Measurements from ENCODE around the gene FYN. TPM values are rescaled to one million over a fixed set of nuclear protein-coding genes. Genes with fewer than 3 reads are reported as not detected.

Gene FYN
- total and polyA plus RNA-seq, 10 of the 15 experiments (the other 5 are each of a cell fraction or from before 2014, with no cell fraction given) = 51.4 to 247 (median 138) TPM

- TF ChIP-seq RFX5 (IDR thresholded peaks at IDR 0.05; ENCODE audit: low read depth, low read length) = no peak
- TF ChIP-seq KAT2A (conservative IDR thresholded peaks at IDR 0.05; ENCODE audit: control insufficient read depth, low read depth, low read length) = no peak
- peak; percentile 73; the same call in 1 of the 2 replicates for TF ChIP-seq ZBED1 (IDR thresholded peaks at IDR 0.05; ENCODE audit: borderline replicate concordance)
- no peak for TF ChIP-seq CUX1 (IDR thresholded peaks at IDR 0.05; ENCODE audit: insufficient replicate concordance, low read depth, low read length)
- TF ChIP-seq RUNX3 (IDR thresholded peaks at IDR 0.05; ENCODE audit: low read length) = peak; percentile 98
- TF ChIP-seq SPI1 (IDR thresholded peaks at IDR 0.05; ENCODE audit: borderline replicate concordance, insufficient read depth, low read depth, low read length) = peak; percentile 80
- TF ChIP-seq NR2C2 (IDR thresholded peaks at IDR 0.05; ENCODE audit: borderline replicate concordance, control insufficient read depth, insufficient read length, low read depth) = no peak
- TF ChIP-seq RBBP5 (conservative IDR thresholded peaks at IDR 0.05) = no peak
- no peak for TF ChIP-seq SIN3A (IDR thresholded peaks at IDR 0.05; ENCODE audit: low read depth, low read length)
- no peak for TF ChIP-seq IRF3 (IDR thresholded peaks at IDR 0.05)
- TF ChIP-seq BCL11A (IDR thresholded peaks at IDR 0.05; ENCODE audit: low read depth, low read length) = peak; percentile 67; the same call in 1 of the 2 replicates
- TF ChIP-seq LARP7 (IDR thresholded peaks at IDR 0.05) = no peak
- TF ChIP-seq JUND (IDR thresholded peaks at IDR 0.05; ENCODE audit: low read depth, low read length) = no peak
- no peak for TF ChIP-seq ZZZ3 (IDR thresholded peaks at IDR 0.05; ENCODE audit: control insufficient read depth, insufficient read length, low read depth)
- no peak for TF ChIP-seq SIX5 (IDR thresholded peaks at IDR 0.05; ENCODE audit: low read depth, low read length, severe bottlenecking)
- no peak; the same call in 1 of the 2 replicates for TF ChIP-seq HDGF (IDR thresholded peaks at IDR 0.05)
- TF ChIP-seq WRNIP1 (IDR thresholded peaks at IDR 0.05; ENCODE audit: borderline replicate concordance, low read depth, low read length) = no peak
- TF ChIP-seq TCF3 (IDR thresholded peaks at IDR 0.05; ENCODE audit: borderline replicate concordance, insufficient read depth, low read depth, low read length) = 0 out of 2 replicates have a peak, but pooled peaks have one; percentile 32
- TF ChIP-seq PKNOX1 (IDR thresholded peaks at IDR 0.05) = no peak
- no peak for TF ChIP-seq NR2C1 (IDR thresholded peaks at IDR 0.05)
- no peak for TF ChIP-seq CBX3 (IDR thresholded peaks at IDR 0.05; ENCODE audit: borderline replicate concordance, low read depth)
- TF ChIP-seq CREB1 (IDR thresholded peaks at IDR 0.05; ENCODE audit: low read depth) = peak; percentile 59; the same call in 1 of the 2 replicates
- TF ChIP-seq ZNF217 (IDR thresholded peaks at IDR 0.05) = no peak
- peak; percentile 65; the same call in 1 of the 2 replicates for TF ChIP-seq IRF4 (IDR thresholded peaks at IDR 0.05; ENCODE audit: low read depth, low read length)
Measured at GRCh38 chr6:111841822-111842221, 31.4 kb downstream of the FYN start (continued).
